Measurements from ENCODE around the gene WDR6. TPM values are rescaled to one million over a fixed set of nuclear protein-coding genes. Genes with fewer than 3 reads are reported as not detected.

Gene WDR6
- total and polyA plus RNA-seq, 9 of the 15 experiments (the other 6 are each of a cell fraction or from before 2014, with no cell fraction given), result 8.9 to 90.6 (median 44.7) TPM

- TF ChIP-seq RBBP5 (IDR thresholded peaks at IDR 0.05; ENCODE audit: borderline replicate concordance, insufficient read depth, low read length, poor library complexity, severe bottlenecking), result peak; percentile 59
- 0 out of 2 replicates have a peak, but pooled peaks have one; percentile 20 for TF ChIP-seq BHLHE40 (IDR thresholded peaks at IDR 0.05; ENCODE audit: low read length)
- TF ChIP-seq CAMTA2 (CRISPR knock-in tag; conservative IDR thresholded peaks at IDR 0.05), result 0 out of 2 replicates have a peak, but pooled peaks have one; percentile 43
- TF ChIP-seq CREM (IDR thresholded peaks at IDR 0.05; ENCODE audit: low read depth), result peak; percentile 95
- peak; percentile 54; the same call in 1 of the 2 replicates for TF ChIP-seq PHF8 (IDR thresholded peaks at IDR 0.05; ENCODE audit: borderline replicate concordance, low read length)
- TF ChIP-seq FIP1L1 (IDR thresholded peaks at IDR 0.05; ENCODE audit: low read depth, low read length, poor library complexity, severe bottlenecking), result peak; percentile 81
- TF ChIP-seq RUNX1 (IDR thresholded peaks at IDR 0.05; ENCODE audit: low read depth), result 0 out of 2 replicates have a peak, but pooled peaks have one; percentile 15
- TF ChIP-seq NRF1 (conservative IDR thresholded peaks at IDR 0.05 in 1 of 2, IDR thresholded peaks at IDR 0.05 in 1 of 2), result peak; percentile 91 to 93
- TF ChIP-seq ZBTB17 (CRISPR knock-in tag; IDR thresholded peaks at IDR 0.05), result 0 out of 2 replicates have a peak, but pooled peaks have one; percentile 12
- TF ChIP-seq KLF6 (CRISPR knock-in tag; IDR thresholded peaks at IDR 0.05; ENCODE audit: borderline replicate concordance), result no peak
- TF ChIP-seq, protein P1, sequence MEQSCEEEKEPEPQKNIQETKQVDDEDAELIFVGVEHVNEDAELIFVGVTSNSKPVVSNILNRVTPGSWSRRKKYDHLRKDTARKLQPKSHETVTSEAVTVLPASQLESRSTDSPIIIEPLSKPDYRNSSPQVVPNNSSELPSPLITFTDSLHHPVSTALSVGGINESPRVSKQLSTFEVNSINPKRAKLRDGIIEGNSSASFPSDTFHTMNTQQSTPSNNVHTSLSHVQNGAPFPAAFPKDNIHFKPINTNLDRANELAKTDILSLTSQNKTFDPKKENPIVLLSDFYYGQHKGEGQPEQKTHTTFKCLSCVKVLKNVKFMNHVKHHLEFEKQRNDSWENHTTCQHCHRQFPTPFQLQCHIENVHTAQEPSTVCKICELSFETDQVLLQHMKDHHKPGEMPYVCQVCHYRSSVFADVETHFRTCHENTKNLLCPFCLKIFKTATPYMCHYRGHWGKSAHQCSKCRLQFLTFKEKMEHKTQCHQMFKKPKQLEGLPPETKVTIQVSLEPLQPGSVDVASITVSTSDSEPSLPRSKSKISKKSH (CRISPR knock-in tag; IDR thresholded peaks at IDR 0.05), result peak; percentile 67; the same call in 1 of the 2 replicates
- TF ChIP-seq SMC3 (conservative IDR thresholded peaks at IDR 0.05; ENCODE audit: insufficient read depth, low read depth, low read length), result no peak
- TF ChIP-seq POLR2G (IDR thresholded peaks at IDR 0.05; ENCODE audit: low read depth, low read length), result peak; percentile 86
- TF ChIP-seq, protein P2, sequence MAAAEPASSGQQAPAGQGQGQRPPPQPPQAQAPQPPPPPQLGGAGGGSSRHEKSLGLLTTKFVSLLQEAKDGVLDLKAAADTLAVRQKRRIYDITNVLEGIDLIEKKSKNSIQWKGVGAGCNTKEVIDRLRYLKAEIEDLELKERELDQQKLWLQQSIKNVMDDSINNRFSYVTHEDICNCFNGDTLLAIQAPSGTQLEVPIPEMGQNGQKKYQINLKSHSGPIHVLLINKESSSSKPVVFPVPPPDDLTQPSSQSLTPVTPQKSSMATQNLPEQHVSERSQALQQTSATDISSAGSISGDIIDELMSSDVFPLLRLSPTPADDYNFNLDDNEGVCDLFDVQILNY (CRISPR knock-in tag; IDR thresholded peaks at IDR 0.05), result peak; percentile 31; the same call in 1 of the 2 replicates
- no peak for TF ChIP-seq WHSC1 (IDR thresholded peaks at IDR 0.05; ENCODE audit: low read length)
- TF ChIP-seq CBFA2T3 (IDR thresholded peaks at IDR 0.05), result no peak
- TF ChIP-seq, protein P3, sequence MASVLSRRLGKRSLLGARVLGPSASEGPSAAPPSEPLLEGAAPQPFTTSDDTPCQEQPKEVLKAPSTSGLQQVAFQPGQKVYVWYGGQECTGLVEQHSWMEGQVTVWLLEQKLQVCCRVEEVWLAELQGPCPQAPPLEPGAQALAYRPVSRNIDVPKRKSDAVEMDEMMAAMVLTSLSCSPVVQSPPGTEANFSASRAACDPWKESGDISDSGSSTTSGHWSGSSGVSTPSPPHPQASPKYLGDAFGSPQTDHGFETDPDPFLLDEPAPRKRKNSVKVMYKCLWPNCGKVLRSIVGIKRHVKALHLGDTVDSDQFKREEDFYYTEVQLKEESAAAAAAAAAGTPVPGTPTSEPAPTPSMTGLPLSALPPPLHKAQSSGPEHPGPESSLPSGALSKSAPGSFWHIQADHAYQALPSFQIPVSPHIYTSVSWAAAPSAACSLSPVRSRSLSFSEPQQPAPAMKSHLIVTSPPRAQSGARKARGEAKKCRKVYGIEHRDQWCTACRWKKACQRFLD (CRISPR knock-in tag; IDR thresholded peaks at IDR 0.05), result peak; percentile 65; the same call in 1 of the 2 replicates
- TF ChIP-seq RBFOX2 (IDR thresholded peaks at IDR 0.05; ENCODE audit: low read depth, low read length), result peak; percentile 66
- peak; percentile 43 for TF ChIP-seq CHD1 (IDR thresholded peaks at IDR 0.05; ENCODE audit: low read length)
- TF ChIP-seq RBM34 (IDR thresholded peaks at IDR 0.05; ENCODE audit: borderline replicate concordance, insufficient read depth, low read length), result 0 out of 2 replicates have a peak, but pooled peaks have one; percentile 46
- TF ChIP-seq CXXC5 (CRISPR knock-in tag; IDR thresholded peaks at IDR 0.05), result peak; percentile 83
- TF ChIP-seq, protein P4, sequence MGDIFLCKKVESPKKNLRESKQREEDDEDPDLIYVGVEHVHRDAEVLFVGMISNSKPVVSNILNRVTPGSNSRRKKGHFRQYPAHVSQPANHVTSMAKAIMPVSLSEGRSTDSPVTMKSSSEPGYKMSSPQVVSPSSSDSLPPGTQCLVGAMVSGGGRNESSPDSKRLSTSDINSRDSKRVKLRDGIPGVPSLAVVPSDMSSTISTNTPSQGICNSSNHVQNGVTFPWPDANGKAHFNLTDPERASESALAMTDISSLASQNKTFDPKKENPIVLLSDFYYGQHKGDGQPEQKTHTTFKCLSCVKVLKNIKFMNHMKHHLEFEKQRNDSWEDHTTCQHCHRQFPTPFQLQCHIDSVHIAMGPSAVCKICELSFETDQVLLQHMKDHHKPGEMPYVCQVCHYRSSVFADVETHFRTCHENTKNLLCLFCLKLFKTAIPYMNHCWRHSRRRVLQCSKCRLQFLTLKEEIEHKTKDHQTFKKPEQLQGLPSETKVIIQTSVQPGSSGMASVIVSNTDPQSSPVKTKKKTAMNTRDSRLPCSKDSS (IDR thresholded peaks at IDR 0.05; ENCODE audit: low read depth, partially characterized antibody), result no peak
Measured at GRCh38 chr3:49017971-49018706, 10.9 kb downstream of the WDR6 start, which contains the start of gene DALRD3 (continued).
